B cell (primary cell): ENCODE measurements around the gene KDELR1. TPM values are rescaled to one million over a fixed set of nuclear protein-coding genes. Genes with fewer than 3 reads are reported as not detected.

Experiments
- ATAC-seq: fragments of 200-7000 bp; cut with Tn5 transposase; one replicate; pipeline ENCODE4 v1.10.0; 2021; ENCODE audit warnings: low read depth, mild to moderate bottlenecking, moderate number of reproducible peaks, moderate library complexity
- CTCF ChIA-PET: fragments of 350-600 bp; sonication (Branson Sonifier 250); formaldehyde crosslinking; loops from one replicate; lab custom pipeline; 2021; ENCODE audit warnings: antibody characterized with exemption, inconsistent platforms; lab: Charles Lee
- POLR2A ChIA-PET: fragments of 350-600 bp; sonication (Branson Sonifier 250); formaldehyde crosslinking; loops from one replicate; lab custom pipeline; 2021; ENCODE audit warnings: antibody characterized with exemption; lab: Charles Lee
- DNase-seq: peaks from one replicate; pipeline ENCODE4 v3.0.0; 2013
- H2AFZ ChIP-seq: 2 replicates; pipeline ENCODE4 v1.6.1; 2012; ENCODE audit warnings: mild to moderate bottlenecking, low read depth, low read length; ENCODE audit not compliant: insufficient read depth, poor library complexity, severe bottlenecking
- H3K27ac ChIP-seq, 2 donors: 1 replicate in 1 of 2; 2 replicates in 1 of 2; pipeline ENCODE4 v1.5.1; 2012 to 2013; ENCODE audit warnings: low read length in 2 of 2, mild to moderate bottlenecking in 2 of 2, moderate library complexity in 1 of 2
- H3K27me3 ChIP-seq, 4 experiments: fragments of 200-600 bp in 1 of 4; sonication (generic) in 1 of 4; replicated peaks in 1 of 4; 1 replicate in 2 of 4; 2 replicates in 2 of 4; pipeline versions ENCODE4 v1.6.1 to v1.7.0; 2013 to 2016; ENCODE audit warnings: low read length in 3 of 4, mild to moderate bottlenecking in 2 of 4, mixed read lengths in 1 of 4, moderate library complexity in 1 of 4; ENCODE audit not compliant: insufficient read depth in 4 of 4, control insufficient read depth in 3 of 4; ENCODE audit errors: control extremely low read depth in 1 of 4
- H3K36me3 ChIP-seq, 2 experiments: replicated peaks in 1 of 2; 1 replicate in 1 of 2; 2 replicates in 1 of 2; pipeline versions ENCODE4 v1.6.1 to v1.7.1; 2013; ENCODE audit warnings: low read length in 1 of 2; ENCODE audit not compliant: insufficient read depth in 2 of 2, control insufficient read depth in 1 of 2; ENCODE audit errors: control extremely low read depth in 1 of 2, extremely low read depth in 1 of 2
- H3K4me1 ChIP-seq, 2 donors: fragments of 200-600 bp in 1 of 2; sonication (generic) in 1 of 2; 1 replicate in 1 of 2; 2 replicates in 1 of 2; pipeline versions ENCODE4 v1.5.1 to v1.6.1; 2013 to 2017; ENCODE audit warnings: low read length in 2 of 2; ENCODE audit not compliant: control insufficient read depth in 2 of 2, insufficient read depth in 2 of 2
- H3K4me2 ChIP-seq: replicated peaks from 2 replicates; pipeline ENCODE3; 2012; ENCODE audit warnings: mild to moderate bottlenecking, low read depth, low read length; ENCODE audit not compliant: poor library complexity, severe bottlenecking
- H3K4me3 ChIP-seq, 5 experiments: fragments of 200-600 bp in 1 of 5; sonication (generic) in 1 of 5; 1 replicate in 3 of 5; 2 replicates in 2 of 5; pipeline versions ENCODE4 v1.5.1 to v1.7.0; 2011 to 2016; ENCODE audit warnings: low read length in 4 of 5, mild to moderate bottlenecking in 4 of 5, low read depth in 2 of 5, control low read depth in 1 of 5, moderate library complexity in 1 of 5; ENCODE audit not compliant: insufficient read depth in 1 of 5; ENCODE audit errors: control extremely low read depth in 1 of 5, extremely low read depth in 1 of 5
- H3K79me2 ChIP-seq: fragments of 200-600 bp; sonication (generic); one replicate; pipeline ENCODE4 v1.6.0; 2016; ENCODE audit warnings: low read length; ENCODE audit not compliant: control insufficient read depth, insufficient read depth
- H3K9ac ChIP-seq: fragments of 200-600 bp; sonication (generic); 2 replicates; pipeline ENCODE4 v1.6.1; 2017; ENCODE audit warnings: mild to moderate bottlenecking, low read length, moderate library complexity
- H3K9me3 ChIP-seq, 3 donors: one replicate each; pipeline versions ENCODE4 v1.6.1 to v1.7.1; 2013; ENCODE audit warnings: low read length in 2 of 3; ENCODE audit not compliant: control insufficient read depth in 2 of 3, insufficient read depth in 1 of 3; ENCODE audit errors: control extremely low read depth in 1 of 3
- H4K20me1 ChIP-seq: 2 replicates; pipeline ENCODE4 v1.6.0; 2012; ENCODE audit warnings: mild to moderate bottlenecking, low read length; ENCODE audit not compliant: insufficient read depth, control insufficient read depth, poor library complexity, severe bottlenecking
- H3K27ac Mint-ChIP-seq: one replicate; pipeline ENCODE4 v1.8.0; 2021; ENCODE audit warnings: mixed read lengths
- H3K27me3 Mint-ChIP-seq: one replicate; pipeline ENCODE4 v1.8.0; 2021; ENCODE audit warnings: mixed read lengths
- H3K4me1 Mint-ChIP-seq: one replicate; pipeline ENCODE4 v1.8.0; 2021; ENCODE audit warnings: mixed read lengths
- H3K4me3 Mint-ChIP-seq: one replicate; pipeline ENCODE4 v1.8.0; 2021; ENCODE audit warnings: mixed read lengths
- H3K9me3 Mint-ChIP-seq: one replicate; pipeline ENCODE4 v1.8.0; 2022; ENCODE audit warnings: mixed read lengths; ENCODE audit not compliant: insufficient read depth
- EZH2 ChIP-seq: IDR thresholded peaks from 2 replicates; pipeline ENCODE4 v1.6.1; 2012; ENCODE audit warnings: borderline replicate concordance, low read depth, mild to moderate bottlenecking, moderate library complexity, low read length; ENCODE audit not compliant: insufficient read depth, poor library complexity, severe bottlenecking
- WGBS: methylation state at CpG from one replicate; pipeline ENCODE4 v1.1.5; 2013; ENCODE audit warnings: missing lambda C conversion rate; ENCODE audit not compliant: insufficient coverage; 5-methylcytosine and 5-hydroxymethylcytosine counted together
- intact Hi-C: fragments of 100-400 bp; cut with micrococcal nuclease; formaldehyde crosslinking; loops from one replicate; pipeline ENCODE4 v1.10.0; 2022
- polyA plus RNA-seq: library from polyadenylated mRNA; depleted of rRNA; stranded (reverse); fragments of >200 nt; gene quantifications from 2 replicates; pipeline ENCODE4 v1.2.3, GENCODE V29; 2012
- total RNA-seq, 2 donors: library from RNA; stranded (reverse); fragments of 120-200 nt in 1 of 2; gene quantifications; 1 replicate in 1 of 2; 2 replicates in 1 of 2; pipeline versions ENCODE4 v1.2.3 to v1.2.4, GENCODE V29; 2013 to 2022
- TF ChIP-seq, protein P1 (sequence below): fragments of 200-600 bp; IDR thresholded peaks from one replicate; pipeline ENCODE4 v1.8.0; 2022; ENCODE audit warnings: antibody characterized with exemption, mild to moderate bottlenecking

KDELR1 gene
- total and polyA plus RNA-seq, 2 donors (not counting 1 experiment from before 2014, with no cell fraction given), result 33.3 to 62.7 TPM

GRCh38 chr19:48393559-48394330 is 2.4 kb upstream of the KDELR1 start, which contains the start of gene GRIN2D:
Gene GRIN2D, plus strand, starts transcription at chr19:48393668. Its CDS starts 4,725 bp downstream, at chr19:48398393.
- ChIA-PET POLR2A (interaction anchor here (0.6 to 1.3 kb wide), 3 partner anchors 19 to 184 kb away, joined by 3 to 4 read pairs (median 4); partner anchors contain the start of gene TMEM143), CTCF (interaction anchor here (0.7 to 2.0 kb wide), 5 partner anchors 9 to 366 kb away, joined by 3 to 5 read pairs (median 3); partner anchors contain the start of genes GRWD1 and ZNF114)
- H3K4me2 ChIP-seq, result peak within 1 kb of the TSS; percentile 72
- H3K79me2 ChIP-seq, result peaks cover 18% of the 10 kb centered on the region
- peaks cover 0 to 19% (median 0%) of the 10 kb centered on the region in 3 donors for H3K9me3 ChIP-seq
- intact Hi-C loops, result loop anchor here (10.0 kb wide), 1 partner anchor 101 kb away; no protein-coding TSS in a partner anchor
- H3K27me3 Mint-ChIP-seq, result peaks cover 33% of the 10 kb centered on the region
- ATAC-seq (no peak), DNase-seq (peak; percentile 62)
- peaks cover 0 to 8% of the 10 kb centered on the region in 2 experiments for H3K36me3 ChIP-seq
- peak within 1 kb of the TSS; percentile 56 for H2AFZ ChIP-seq
- peak within 1 kb of the TSS; percentile 54 for H3K27ac Mint-ChIP-seq
- under 1% methylated on average over 37 of the region's 40 CpGs for WGBS
- TF ChIP-seq, protein P1, sequence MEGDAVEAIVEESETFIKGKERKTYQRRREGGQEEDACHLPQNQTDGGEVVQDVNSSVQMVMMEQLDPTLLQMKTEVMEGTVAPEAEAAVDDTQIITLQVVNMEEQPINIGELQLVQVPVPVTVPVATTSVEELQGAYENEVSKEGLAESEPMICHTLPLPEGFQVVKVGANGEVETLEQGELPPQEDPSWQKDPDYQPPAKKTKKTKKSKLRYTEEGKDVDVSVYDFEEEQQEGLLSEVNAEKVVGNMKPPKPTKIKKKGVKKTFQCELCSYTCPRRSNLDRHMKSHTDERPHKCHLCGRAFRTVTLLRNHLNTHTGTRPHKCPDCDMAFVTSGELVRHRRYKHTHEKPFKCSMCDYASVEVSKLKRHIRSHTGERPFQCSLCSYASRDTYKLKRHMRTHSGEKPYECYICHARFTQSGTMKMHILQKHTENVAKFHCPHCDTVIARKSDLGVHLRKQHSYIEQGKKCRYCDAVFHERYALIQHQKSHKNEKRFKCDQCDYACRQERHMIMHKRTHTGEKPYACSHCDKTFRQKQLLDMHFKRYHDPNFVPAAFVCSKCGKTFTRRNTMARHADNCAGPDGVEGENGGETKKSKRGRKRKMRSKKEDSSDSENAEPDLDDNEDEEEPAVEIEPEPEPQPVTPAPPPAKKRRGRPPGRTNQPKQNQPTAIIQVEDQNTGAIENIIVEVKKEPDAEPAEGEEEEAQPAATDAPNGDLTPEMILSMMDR, result no peak
- TF ChIP-seq EZH2, result peak; percentile 91
- peaks cover 35% of the 10 kb centered on the region for H3K4me1 Mint-ChIP-seq
- H3K4me3 ChIP-seq, result peak within 1 kb of the TSS in 3 of 5 experiments; percentile 2 to 41 (median 26)
- H3K27me3 ChIP-seq, result peaks cover 0 to 56% (median 33%) of the 10 kb centered on the region in 4 experiments
- H3K4me3 Mint-ChIP-seq, result peak within 1 kb of the TSS; percentile 71
- H3K4me1 ChIP-seq, result peaks cover 56 to 61% of the 10 kb centered on the region in 2 donors
- H4K20me1 ChIP-seq, result no peaks in the 10 kb centered on the region
- H3K27ac ChIP-seq, result no peak within 1 kb of the TSS
- H3K9me3 Mint-ChIP-seq, result no peaks in the 10 kb centered on the region
- peak within 1 kb of the TSS; percentile 47 for H3K9ac ChIP-seq
